Activated CD8-positive, alpha-beta T cell treated with anti-CD3 and anti-CD28 coated beads for 36 hours (primary cell): Measurements from ENCODE around the gene USF1. TPM values are rescaled to one million over a fixed set of nuclear protein-coding genes. Genes with fewer than 3 reads are reported as not detected.

Source experiments
- ATAC-seq: fragments of 200-7000 bp; cut with Tn5 transposase; one replicate; pipeline ENCODE4 v1.10.0; 2021; ENCODE audit warnings: mild to moderate bottlenecking, moderate library complexity
- CTCF ChIA-PET: fragments of 350-600 bp; sonication (Branson Sonifier 250); formaldehyde crosslinking; loops from one replicate; lab custom pipeline; 2021; ENCODE audit warnings: antibody characterized with exemption; lab: Charles Lee
- POLR2A ChIA-PET: fragments of 350-600 bp; sonication (Branson Sonifier 250); formaldehyde crosslinking; loops from one replicate; lab custom pipeline; 2021; ENCODE audit warnings: antibody characterized with exemption; lab: Charles Lee
- DNase-seq: peaks from one replicate; pipeline ENCODE4 v3.0.0-alpha.2; 2020
- H3K27ac Mint-ChIP-seq: one replicate; pipeline ENCODE4 v1.8.0; 2021; ENCODE audit warnings: mild to moderate bottlenecking, mixed read lengths
- H3K27me3 Mint-ChIP-seq: one replicate; pipeline ENCODE4 v1.8.0; 2021; ENCODE audit warnings: mixed read lengths
- H3K36me3 Mint-ChIP-seq: one replicate; pipeline ENCODE4 v1.8.0; 2021; ENCODE audit warnings: low read depth, mixed read lengths
- H3K4me1 Mint-ChIP-seq: one replicate; pipeline ENCODE4 v1.8.0; 2021; ENCODE audit warnings: low read depth, mixed read lengths
- H3K4me3 Mint-ChIP-seq: one replicate; pipeline ENCODE4 v1.8.0; 2021; ENCODE audit warnings: mild to moderate bottlenecking, moderate library complexity, mixed read lengths
- H3K9me3 Mint-ChIP-seq: one replicate; pipeline ENCODE4 v1.8.0; 2021; ENCODE audit warnings: mixed read lengths
- intact Hi-C: fragments of 100-400 bp; cut with micrococcal nuclease; formaldehyde crosslinking; loops from one replicate; pipeline ENCODE4 v1.10.0; 2022
- total RNA-seq, 2 experiments: library from RNA; stranded (reverse); gene quantifications; one replicate each; pipeline ENCODE4 v1.2.3, GENCODE V29; 2021
- TF ChIP-seq, protein P1 (sequence below): fragments of 200-600 bp; IDR thresholded peaks from one replicate; pipeline ENCODE4 v1.8.0; 2022; ENCODE audit warnings: antibody characterized with exemption, mild to moderate bottlenecking

USF1 gene
- total RNA-seq, 2 experiments from 2014 or later = 50.0 to 52.1 TPM

- POLR2A ChIA-PET = interaction anchor here (0.9 to 1.7 kb wide), 5 partner anchors 12 to 220 kb away, joined by 3 to 5 read pairs (median 4); partner anchors contain the start of genes ARHGAP30 and USF1
- peak overlapping the region; percentile 71 for H3K4me3 Mint-ChIP-seq
- H3K4me1 Mint-ChIP-seq = peaks cover 33% of the 10 kb centered on the region
- CTCF ChIA-PET = interaction anchor here (0.8 to 2.4 kb wide), 9 partner anchors 8 to 288 kb away, joined by 3 to 8 read pairs (median 5); partner anchors contain the start of gene USF1
- intact Hi-C loops = no loop called here
- no peaks in the 10 kb centered on the region for H3K9me3 Mint-ChIP-seq
- TF ChIP-seq, protein P1, sequence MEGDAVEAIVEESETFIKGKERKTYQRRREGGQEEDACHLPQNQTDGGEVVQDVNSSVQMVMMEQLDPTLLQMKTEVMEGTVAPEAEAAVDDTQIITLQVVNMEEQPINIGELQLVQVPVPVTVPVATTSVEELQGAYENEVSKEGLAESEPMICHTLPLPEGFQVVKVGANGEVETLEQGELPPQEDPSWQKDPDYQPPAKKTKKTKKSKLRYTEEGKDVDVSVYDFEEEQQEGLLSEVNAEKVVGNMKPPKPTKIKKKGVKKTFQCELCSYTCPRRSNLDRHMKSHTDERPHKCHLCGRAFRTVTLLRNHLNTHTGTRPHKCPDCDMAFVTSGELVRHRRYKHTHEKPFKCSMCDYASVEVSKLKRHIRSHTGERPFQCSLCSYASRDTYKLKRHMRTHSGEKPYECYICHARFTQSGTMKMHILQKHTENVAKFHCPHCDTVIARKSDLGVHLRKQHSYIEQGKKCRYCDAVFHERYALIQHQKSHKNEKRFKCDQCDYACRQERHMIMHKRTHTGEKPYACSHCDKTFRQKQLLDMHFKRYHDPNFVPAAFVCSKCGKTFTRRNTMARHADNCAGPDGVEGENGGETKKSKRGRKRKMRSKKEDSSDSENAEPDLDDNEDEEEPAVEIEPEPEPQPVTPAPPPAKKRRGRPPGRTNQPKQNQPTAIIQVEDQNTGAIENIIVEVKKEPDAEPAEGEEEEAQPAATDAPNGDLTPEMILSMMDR = no peak
- H3K27ac Mint-ChIP-seq = peak overlapping the region; percentile 94
- peak; percentile 54 for ATAC-seq
- no peaks in the 10 kb centered on the region for H3K36me3 Mint-ChIP-seq
- DNase-seq = peak; percentile 38
- H3K27me3 Mint-ChIP-seq = no peaks in the 10 kb centered on the region
These were observed 32.7 kb downstream of the USF1 start for GRCh38 chr1:161013131-161013487.

DNA sequence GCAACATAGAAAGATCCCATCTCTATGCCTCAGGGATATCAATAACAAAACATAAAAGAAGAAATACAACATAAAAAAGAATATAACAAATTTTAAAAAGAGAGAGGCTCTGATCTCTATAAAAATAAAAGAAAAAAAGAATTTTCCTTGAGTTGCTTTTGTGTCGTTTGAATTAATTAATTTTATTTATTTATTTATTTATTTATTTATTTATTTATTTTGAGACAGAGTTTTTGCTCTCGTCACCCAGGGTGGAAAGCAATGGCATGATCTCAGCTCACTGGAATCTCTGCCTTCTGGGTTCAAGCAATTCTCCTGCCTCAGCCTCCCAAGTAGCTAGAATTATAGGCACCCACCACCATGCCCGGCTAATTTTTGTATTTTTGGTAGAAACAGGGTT is 33.4 kb downstream of the USF1 start:
- Mint-ChIP-seq H3K27ac (no peak overlapping the region), H3K9me3 (no peaks in the 10 kb centered on the region), H3K36me3 (no peaks in the 10 kb centered on the region), H3K27me3 (no peaks in the 10 kb centered on the region), H3K4me1 (peaks cover 30% of the 10 kb centered on the region), H3K4me3 (no peak overlapping the region)
- intact Hi-C loops = no loop called here
- DNase-seq (no peak), ATAC-seq (no peak)
- ChIA-PET CTCF (interaction anchor here (1.0 to 2.4 kb wide), 8 partner anchors 7 to 87 kb away, joined by 3 to 10 read pairs (median 5); partner anchors contain the start of gene F11R), POLR2A (interaction anchor here (1.1 to 1.7 kb wide), 2 partner anchors 15 to 33 kb away, joined by 4 to 5 read pairs; partner anchors contain the start of gene USF1)
- TF ChIP-seq, protein P1 = no peak

- Mint-ChIP-seq H3K27ac (no peak overlapping the region), H3K27me3 (no peaks in the 10 kb centered on the region), H3K36me3 (no peaks in the 10 kb centered on the region), H3K9me3 (no peaks in the 10 kb centered on the region), H3K4me1 (peaks cover 26% of the 10 kb centered on the region), H3K4me3 (no peak overlapping the region)
- ChIA-PET POLR2A (no interaction called here), CTCF (no interaction called here)
- DNase-seq (no peak), ATAC-seq (no peak)
- TF ChIP-seq, protein P1 = no peak
- intact Hi-C loops = no loop called here
These were observed 36.1 kb downstream of the USF1 start for GRCh38 chr1:161009602-161010211.

DNA sequence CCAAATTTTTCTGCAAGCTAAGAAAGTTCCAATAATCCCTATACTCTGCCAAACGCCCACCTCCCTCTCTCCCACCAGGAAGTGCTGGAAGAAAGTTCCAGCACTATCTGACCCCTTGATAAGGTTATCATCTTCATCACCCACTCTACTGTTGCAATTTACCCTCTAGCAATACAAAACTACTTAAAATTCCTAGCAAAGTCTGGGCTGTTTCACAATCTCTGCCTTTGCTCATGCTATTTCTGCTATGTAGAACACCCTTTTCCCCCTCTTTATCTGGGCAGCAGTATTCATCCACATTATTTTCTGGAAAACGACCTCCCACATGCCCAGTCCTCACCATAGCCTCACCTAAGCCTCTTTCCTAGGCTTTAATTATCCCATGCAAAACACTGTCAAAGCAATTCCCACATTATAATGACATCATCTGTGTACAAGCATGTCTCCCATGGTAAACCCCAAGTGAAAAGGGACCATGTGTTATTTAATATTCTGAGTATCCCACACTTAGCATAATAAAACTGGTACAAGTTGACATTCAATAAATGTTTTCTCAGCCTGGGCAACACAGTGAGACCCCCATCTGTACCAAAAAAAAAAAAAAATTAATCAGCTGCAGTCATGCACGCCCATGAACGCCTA is 36.8 kb downstream of the USF1 start:
- CTCF ChIA-PET = interaction anchor here (0.9 to 1.9 kb wide), 2 partner anchors 12 to 88 kb away, joined by 3 to 6 read pairs; no protein-coding TSS in a partner anchor
- intact Hi-C loops = no loop called here
- POLR2A ChIA-PET = no interaction called here
- TF ChIP-seq, protein P1 = no peak
- Mint-ChIP-seq H3K36me3 (no peaks in the 10 kb centered on the region), H3K27me3 (no peaks in the 10 kb centered on the region), H3K9me3 (no peaks in the 10 kb centered on the region), H3K27ac (peak overlapping the region; percentile 9), H3K4me1 (peaks cover 22% of the 10 kb centered on the region), H3K4me3 (no peak overlapping the region)
- DNase-seq (no peak), ATAC-seq (no peak)

GRCh38 chr1:161007369-161007768 is 38.4 kb downstream of the USF1 start:
- Mint-ChIP-seq H3K27me3 (no peaks in the 10 kb centered on the region), H3K9me3 (no peaks in the 10 kb centered on the region), H3K4me1 (peaks cover 9% of the 10 kb centered on the region), H3K4me3 (no peak overlapping the region), H3K36me3 (no peaks in the 10 kb centered on the region), H3K27ac (no peak overlapping the region)
- intact Hi-C loops = no loop called here
- TF ChIP-seq, protein P1 = no peak
- POLR2A ChIA-PET = interaction anchor here (1.1 kb wide), 1 partner anchor 14 kb away, joined by 3 read pairs; the partner anchor contains the start of gene F11R
- ATAC-seq = no peak
- no peak for DNase-seq
- CTCF ChIA-PET = interaction anchor here (0.8 to 2.4 kb wide), 3 partner anchors 10 to 90 kb away, joined by 3 to 8 read pairs (median 6); no protein-coding TSS in a partner anchor
